RWPE1 (cell line): ENCODE data around the gene TRIM26.

Experiments
- CTCF ChIA-PET: fragments of 350-600 bp; sonication (Branson Sonifier 250); formaldehyde crosslinking; extraction: SDS; loops from one replicate; lab custom pipeline; 2021; lab: Yijun Ruan, JAX
- POLR2A ChIA-PET: fragments of 400-600 bp; formaldehyde crosslinking; extraction: SDS; loops from one replicate; lab custom pipeline; 2020; ENCODE audit warnings: antibody characterized with exemption; ENCODE audit not compliant: low non-redundant PET; lab: Yijun Ruan, JAX
- DNase-seq: peaks from one replicate; pipeline ENCODE4 v3.0.0; 2012; ENCODE audit warnings: low spot score
- H3K27ac ChIP-seq: fragments of 450-650 bp; 2 replicates; pipeline ENCODE4 v1.5.1; 2017
- CTCF ChIP-seq: fragments of 450-650 bp; conservative IDR thresholded peaks from 2 replicates; pipeline ENCODE4 v1.5.1; 2017; ENCODE audit warnings: low read depth, mild to moderate bottlenecking

Gene TRIM26

GRCh38 chr6:30164714-30165113 is 48.5 kb downstream of the TRIM26 start:
- DNase-seq, result no peak
- no peak for TF ChIP-seq CTCF
- ChIA-PET POLR2A (no interaction called here), CTCF (interaction anchor here (0.6 kb wide), 2 partner anchors 15 to 427 kb away, joined by 4 to 5 read pairs; no protein-coding TSS in a partner anchor)
- H3K27ac ChIP-seq, result no peak overlapping the region

GRCh38 chr6:30163918-30164654 is 49.1 kb downstream of the TRIM26 start:
- DNase-seq, result no peak
- no peak for TF ChIP-seq CTCF
- ChIA-PET CTCF (interaction anchor here (0.6 to 1.0 kb wide), 2 partner anchors 14 to 61 kb away, joined by 4 to 5 read pairs; no protein-coding TSS in a partner anchor), POLR2A (no interaction called here)
- no peak overlapping the region for H3K27ac ChIP-seq

- CTCF ChIA-PET, result interaction anchor here (0.7 to 1.0 kb wide), 2 partner anchors 32 to 60 kb away, joined by 4 read pairs; no protein-coding TSS in a partner anchor
- H3K27ac ChIP-seq, result no peak within 1 kb of the TSS
- DNase-seq, result peak; percentile 60
- POLR2A ChIA-PET, result no interaction called here
- no peak for TF ChIP-seq CTCF
Observed at GRCh38 chr6:30163090-30163917, 49.9 kb downstream of the TRIM26 start, which contains the start of gene TRIM15. TSS of gene TRIM15 (plus strand) at chr6:30163546. CDS start at chr6:30163685, 139 bp downstream.

- H3K27ac ChIP-seq, result no peak overlapping the region
- no peak for DNase-seq
- ChIA-PET POLR2A (no interaction called here), CTCF (interaction anchor here (0.7 kb wide), 1 partner anchor 31 kb away, joined by 4 read pairs; no protein-coding TSS in a partner anchor)
- no peak for TF ChIP-seq CTCF
Observed at GRCh38 chr6:30162265-30163089, 50.7 kb downstream of the TRIM26 start.

GRCh38 chr6:30160785-30161531 is 52.2 kb downstream of the TRIM26 start, which contains the start of gene TRIM10:
TSS of gene TRIM10 (minus strand) at chr6:30161211. CDS start at chr6:30160858, 353 bp downstream.
- CTCF ChIA-PET, result no interaction called here
- POLR2A ChIA-PET, result no interaction called here
- no peak for TF ChIP-seq CTCF
- no peak within 1 kb of the TSS for H3K27ac ChIP-seq
- no peak for DNase-seq
